Measurements from ENCODE around the gene KCTD4. TPM values are rescaled to one million over a fixed set of nuclear protein-coding genes. Genes with fewer than 3 reads are reported as not detected.

The KCTD4 gene
- polyA plus RNA-seq, 3 donors, result 0.12 TPM; not detected in 2

DNA sequence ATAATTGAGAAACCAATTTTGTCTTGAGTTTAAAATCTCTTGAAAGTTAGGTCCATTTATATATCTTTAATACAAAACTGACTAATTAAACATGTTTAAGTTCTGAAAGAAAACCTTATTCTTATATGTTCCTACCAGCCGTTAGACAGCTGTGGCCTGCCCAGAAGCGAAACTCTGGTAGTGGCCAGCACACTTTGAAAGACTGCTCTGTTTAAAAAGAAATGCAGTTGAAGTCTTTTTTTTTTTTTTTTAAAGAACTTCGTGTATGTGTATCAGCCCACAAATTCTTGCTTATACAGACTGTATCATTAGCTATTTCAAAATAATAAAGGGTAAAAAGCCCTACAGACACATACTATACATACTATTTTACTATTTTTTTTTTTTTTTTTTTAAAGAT lies 34.0 kb downstream of the KCTD4 start:
- H3K27ac ChIP-seq (ENCODE audit: low read depth in 1 of 2, low read length in 2 of 2), result no peak overlapping the region
- H3K4me2 ChIP-seq (replicated peaks; ENCODE audit: extremely low read depth, low read length, poor library complexity, severe bottlenecking), result no peak overlapping the region
- Mint-ChIP-seq H3K27me3 (ENCODE audit: low read depth in 3 of 3) (peaks cover 0 to 2% (median 0%) of the 10 kb centered on the region in 3 donors), H3K9me3 (peaks cover 0 to 2% (median 0%) of the 10 kb centered on the region in 7 donors), H3K36me3 (peaks cover 27 to 43% of the 10 kb centered on the region in 2 donors), H3K4me1 (no peaks in the 10 kb centered on the region), H3K27ac (no peak overlapping the region), H3K4me3 (no peak overlapping the region)
- no peaks in the 10 kb centered on the region for H3K27me3 ChIP-seq (ENCODE audit: control insufficient read depth in 2 of 2, insufficient read depth in 2 of 2, low read length in 2 of 2)
- no peak overlapping the region for H3K4me3 ChIP-seq (replicated peaks in 1 of 3; ENCODE audit: low read depth in 2 of 3, low read length in 3 of 3)
- H4K20me1 ChIP-seq (ENCODE audit: insufficient read depth, low read length), result no peaks in the 10 kb centered on the region
- H3K36me3 ChIP-seq (replicated peaks in 1 of 2; ENCODE audit: control insufficient read depth in 1 of 2, insufficient read depth in 2 of 2, low read length in 2 of 2), result peaks cover 0 to 39% of the 10 kb centered on the region in 2 donors
- DNase-seq, result no peak
- TF ChIP-seq, protein P1, sequence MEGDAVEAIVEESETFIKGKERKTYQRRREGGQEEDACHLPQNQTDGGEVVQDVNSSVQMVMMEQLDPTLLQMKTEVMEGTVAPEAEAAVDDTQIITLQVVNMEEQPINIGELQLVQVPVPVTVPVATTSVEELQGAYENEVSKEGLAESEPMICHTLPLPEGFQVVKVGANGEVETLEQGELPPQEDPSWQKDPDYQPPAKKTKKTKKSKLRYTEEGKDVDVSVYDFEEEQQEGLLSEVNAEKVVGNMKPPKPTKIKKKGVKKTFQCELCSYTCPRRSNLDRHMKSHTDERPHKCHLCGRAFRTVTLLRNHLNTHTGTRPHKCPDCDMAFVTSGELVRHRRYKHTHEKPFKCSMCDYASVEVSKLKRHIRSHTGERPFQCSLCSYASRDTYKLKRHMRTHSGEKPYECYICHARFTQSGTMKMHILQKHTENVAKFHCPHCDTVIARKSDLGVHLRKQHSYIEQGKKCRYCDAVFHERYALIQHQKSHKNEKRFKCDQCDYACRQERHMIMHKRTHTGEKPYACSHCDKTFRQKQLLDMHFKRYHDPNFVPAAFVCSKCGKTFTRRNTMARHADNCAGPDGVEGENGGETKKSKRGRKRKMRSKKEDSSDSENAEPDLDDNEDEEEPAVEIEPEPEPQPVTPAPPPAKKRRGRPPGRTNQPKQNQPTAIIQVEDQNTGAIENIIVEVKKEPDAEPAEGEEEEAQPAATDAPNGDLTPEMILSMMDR (IDR thresholded peaks at IDR 0.05), result no peak
- no peaks in the 10 kb centered on the region for H3K79me2 ChIP-seq (ENCODE audit: insufficient read depth, low read length)
- no peak overlapping the region for H3K9ac ChIP-seq (ENCODE audit: insufficient read depth, low read length, poor library complexity, severe bottlenecking)
- H3K4me1 ChIP-seq (ENCODE audit: control insufficient read depth in 1 of 2, insufficient read depth in 2 of 2, low read length in 2 of 2), result no peaks in the 10 kb centered on the region
- H2AFZ ChIP-seq (ENCODE audit: insufficient read depth, low read depth, low read length, poor library complexity, severe bottlenecking), result no peak overlapping the region
- no peaks in the 10 kb centered on the region for H3K9me3 ChIP-seq (replicated peaks in 1 of 2; ENCODE audit: control insufficient read depth in 1 of 2, insufficient read depth in 1 of 2, low read length in 2 of 2)
- WGBS (ENCODE audit: insufficient coverage), result no CpG with 5 or more reads among the region's 3 CpGs
- intact Hi-C loops (cut with micrococcal nuclease), result no loop called here

DNA sequence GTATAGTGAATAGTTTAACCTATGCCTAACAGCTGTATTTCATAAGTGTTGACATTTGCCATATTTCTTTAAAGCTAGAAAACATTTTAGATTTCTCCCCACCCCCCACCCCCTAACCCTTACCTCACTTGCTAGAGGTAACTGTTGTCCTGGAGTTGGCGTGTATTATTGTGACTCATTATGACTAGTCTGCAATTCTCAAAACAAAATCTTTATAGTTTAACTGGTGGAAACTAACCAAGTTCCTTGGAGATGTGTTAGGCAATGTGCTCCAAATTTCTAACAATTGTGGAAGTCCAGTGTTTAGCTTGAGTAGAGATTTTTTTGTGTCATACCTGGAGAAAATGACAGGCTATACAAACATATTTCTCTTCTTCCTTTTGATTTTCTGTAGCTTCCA lies 38.0 kb downstream of the KCTD4 start:
- no peaks in the 10 kb centered on the region for H3K4me1 ChIP-seq (ENCODE audit: control insufficient read depth in 1 of 2, insufficient read depth in 2 of 2, low read length in 2 of 2)
- WGBS (ENCODE audit: insufficient coverage), result no CpG with 5 or more reads among the region's 1 CpG
- Mint-ChIP-seq H3K27me3 (ENCODE audit: low read depth in 3 of 3) (peaks cover 0 to 2% (median 0%) of the 10 kb centered on the region in 3 donors), H3K9me3 (peaks cover 0 to 2% (median 0%) of the 10 kb centered on the region in 7 donors), H3K4me1 (no peaks in the 10 kb centered on the region), H3K27ac (no peak overlapping the region), H3K36me3 (peaks cover 39 to 40% of the 10 kb centered on the region in 2 donors), H3K4me3 (no peak overlapping the region)
- no peaks in the 10 kb centered on the region for H3K27me3 ChIP-seq (ENCODE audit: control insufficient read depth in 2 of 2, insufficient read depth in 2 of 2, low read length in 2 of 2)
- no peaks in the 10 kb centered on the region for H3K9me3 ChIP-seq (replicated peaks in 1 of 2; ENCODE audit: control insufficient read depth in 1 of 2, insufficient read depth in 1 of 2, low read length in 2 of 2)
- H2AFZ ChIP-seq (ENCODE audit: insufficient read depth, low read depth, low read length, poor library complexity, severe bottlenecking), result no peak overlapping the region
- peaks cover 11 to 58% of the 10 kb centered on the region in 2 donors for H3K36me3 ChIP-seq (replicated peaks in 1 of 2; ENCODE audit: control insufficient read depth in 1 of 2, insufficient read depth in 2 of 2, low read length in 2 of 2)
- no peak overlapping the region for H3K9ac ChIP-seq (ENCODE audit: insufficient read depth, low read length, poor library complexity, severe bottlenecking)
- TF ChIP-seq, protein P1 (IDR thresholded peaks at IDR 0.05), result no peak
- H3K4me3 ChIP-seq (replicated peaks in 1 of 3; ENCODE audit: low read depth in 2 of 3, low read length in 3 of 3), result no peak overlapping the region
- H3K4me2 ChIP-seq (replicated peaks; ENCODE audit: extremely low read depth, low read length, poor library complexity, severe bottlenecking), result no peak overlapping the region
- intact Hi-C loops (cut with micrococcal nuclease), result no loop called here
- DNase-seq, result no peak
- no peaks in the 10 kb centered on the region for H4K20me1 ChIP-seq (ENCODE audit: insufficient read depth, low read length)
- H3K79me2 ChIP-seq (ENCODE audit: insufficient read depth, low read length), result no peaks in the 10 kb centered on the region
- no peak overlapping the region for H3K27ac ChIP-seq (ENCODE audit: low read depth in 1 of 2, low read length in 2 of 2)

All from CD14-positive monocyte (primary cell).